ENCODE data around the gene RAB38.

Gene RAB38

DNA sequence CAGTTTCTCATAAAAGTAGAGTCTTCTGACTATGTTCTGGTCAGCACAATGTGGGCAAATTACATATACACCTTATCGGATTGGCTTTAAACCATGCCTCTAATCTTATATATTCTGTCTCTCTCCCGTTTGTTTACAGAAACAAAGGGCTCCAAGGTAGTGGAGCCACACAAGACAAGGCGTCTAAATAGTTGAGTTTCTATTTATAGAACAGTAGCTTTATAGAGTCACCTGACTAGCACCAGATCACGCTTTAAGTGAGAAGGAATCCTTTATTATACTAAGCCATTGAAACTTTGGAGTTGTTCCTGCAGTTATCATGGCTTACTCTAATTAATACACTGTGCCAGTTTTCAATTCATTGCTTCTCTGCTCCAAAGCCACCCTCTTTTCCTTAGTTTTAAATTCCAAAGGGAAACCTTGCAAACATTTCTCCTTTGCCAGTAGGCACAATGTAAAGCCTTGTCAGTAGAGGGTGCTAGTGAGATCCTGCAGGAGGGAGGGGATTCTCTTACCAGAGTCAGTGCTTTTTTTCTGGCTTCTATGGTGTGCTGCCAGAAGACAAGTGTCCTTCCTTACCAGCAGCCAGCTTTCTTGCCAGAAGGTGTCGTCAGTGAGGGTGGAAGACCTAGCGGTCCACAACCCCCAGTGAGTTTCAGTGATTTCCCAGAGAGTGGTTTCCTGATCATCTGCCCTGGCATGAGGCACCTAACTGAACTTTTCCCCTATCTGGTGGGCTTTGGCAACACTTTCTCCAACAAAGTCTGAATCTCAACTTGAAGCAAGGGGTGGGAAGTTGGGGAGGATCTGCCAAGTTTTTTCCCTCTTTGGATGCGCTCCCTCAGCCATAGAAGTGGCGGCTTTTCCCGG lies 71.7 kb downstream of the RAB38 start:
- Histone ChIP-seq H3K9me3 (ENCODE audit: control insufficient read depth, insufficient read depth, low read depth, low read length) (no peaks in the 10 kb centered on the region), H3K4me3 (ENCODE audit: low read depth, low read length) (no peak overlapping the region), H3K27ac (ENCODE audit: extremely low read depth, low read depth, low read length) (no peak overlapping the region), H3K4me1 (ENCODE audit: control insufficient read depth, insufficient read depth, low read length) (no peaks in the 10 kb centered on the region), H3K36me3 (ENCODE audit: control insufficient read depth in 2 of 2, insufficient read depth in 1 of 2, low read length in 2 of 2) (no peaks in the 10 kb centered on the region)
- ChIA-PET CTCF (interaction anchor here (0.5 to 1.6 kb wide), 13 partner anchors 19 to 549 kb away, joined by 3 to 6 read pairs (median 4); no protein-coding TSS in a partner anchor), POLR2A (no interaction called here)
- TF ChIP-seq ZNF416 (tag by site-specific recombination; IDR thresholded peaks at IDR 0.05) (no peak), ZNF654 (tag by site-specific recombination; IDR thresholded peaks at IDR 0.05; ENCODE audit: low read depth) (peak; percentile 56), ZNF600 (tag by site-specific recombination; IDR thresholded peaks at IDR 0.05) (peak; percentile 55), ZNF362 (tag by site-specific recombination; IDR thresholded peaks at IDR 0.05) (peak; percentile 48; the same call in 1 of the 2 replicates), MZF1 (tag by site-specific recombination; IDR thresholded peaks at IDR 0.05; ENCODE audit: borderline replicate concordance) (0 out of 2 replicates have a peak, but pooled peaks have one; percentile 47), SETDB1 (IDR thresholded peaks at IDR 0.05; ENCODE audit: insufficient read length, low read length) (peak; percentile 57), ZNF777 (tag by site-specific recombination; IDR thresholded peaks at IDR 0.05; ENCODE audit: borderline replicate concordance) (no peak), ZNF660 (tag by site-specific recombination; IDR thresholded peaks at IDR 0.05) (0 out of 2 replicates have a peak, but pooled peaks have one; percentile 52), PRDM1 (tag by site-specific recombination; IDR thresholded peaks at IDR 0.05) (peak; percentile 52; the same call in 1 of the 2 replicates)
- TF ChIP-seq, protein P1, sequence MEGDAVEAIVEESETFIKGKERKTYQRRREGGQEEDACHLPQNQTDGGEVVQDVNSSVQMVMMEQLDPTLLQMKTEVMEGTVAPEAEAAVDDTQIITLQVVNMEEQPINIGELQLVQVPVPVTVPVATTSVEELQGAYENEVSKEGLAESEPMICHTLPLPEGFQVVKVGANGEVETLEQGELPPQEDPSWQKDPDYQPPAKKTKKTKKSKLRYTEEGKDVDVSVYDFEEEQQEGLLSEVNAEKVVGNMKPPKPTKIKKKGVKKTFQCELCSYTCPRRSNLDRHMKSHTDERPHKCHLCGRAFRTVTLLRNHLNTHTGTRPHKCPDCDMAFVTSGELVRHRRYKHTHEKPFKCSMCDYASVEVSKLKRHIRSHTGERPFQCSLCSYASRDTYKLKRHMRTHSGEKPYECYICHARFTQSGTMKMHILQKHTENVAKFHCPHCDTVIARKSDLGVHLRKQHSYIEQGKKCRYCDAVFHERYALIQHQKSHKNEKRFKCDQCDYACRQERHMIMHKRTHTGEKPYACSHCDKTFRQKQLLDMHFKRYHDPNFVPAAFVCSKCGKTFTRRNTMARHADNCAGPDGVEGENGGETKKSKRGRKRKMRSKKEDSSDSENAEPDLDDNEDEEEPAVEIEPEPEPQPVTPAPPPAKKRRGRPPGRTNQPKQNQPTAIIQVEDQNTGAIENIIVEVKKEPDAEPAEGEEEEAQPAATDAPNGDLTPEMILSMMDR (tag by site-specific recombination; IDR thresholded peaks at IDR 0.05): peak; percentile 51

DNA sequence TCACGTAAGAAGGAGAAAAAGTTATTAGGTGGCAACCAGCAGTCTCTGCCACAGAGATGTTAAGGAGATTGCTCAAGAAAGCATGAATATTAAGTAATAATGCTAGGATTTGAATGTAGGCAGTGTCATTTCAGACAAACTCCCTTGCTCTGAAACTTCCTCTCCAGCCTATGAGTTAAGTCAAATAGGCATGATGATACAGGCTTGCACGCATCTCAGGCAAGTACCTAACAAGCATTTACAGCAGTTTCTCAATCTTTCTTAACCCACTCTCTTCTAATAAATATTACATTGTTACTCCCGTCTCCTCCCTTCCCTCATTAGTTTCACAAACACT lies 72.7 kb downstream of the RAB38 start:
- Histone ChIP-seq H3K4me1 (ENCODE audit: control insufficient read depth, insufficient read depth, low read length) (no peaks in the 10 kb centered on the region), H3K9me3 (ENCODE audit: control insufficient read depth, insufficient read depth, low read depth, low read length) (no peaks in the 10 kb centered on the region), H3K27ac (ENCODE audit: extremely low read depth, low read depth, low read length) (no peak overlapping the region), H3K4me3 (ENCODE audit: low read depth, low read length) (no peak overlapping the region), H3K36me3 (ENCODE audit: control insufficient read depth in 2 of 2, insufficient read depth in 1 of 2, low read length in 2 of 2) (no peaks in the 10 kb centered on the region)
- ChIA-PET CTCF (interaction anchor here (0.5 to 0.8 kb wide), 2 partner anchors 14 to 79 kb away, joined by 3 read pairs; no protein-coding TSS in a partner anchor), POLR2A (no interaction called here)
- TF ChIP-seq ZSCAN23 (tag by site-specific recombination; IDR thresholded peaks at IDR 0.05) (no peak), ZNF621 (tag by site-specific recombination; IDR thresholded peaks at IDR 0.05) (no peak), ZNF596 (tag by site-specific recombination; IDR thresholded peaks at IDR 0.05) (no peak), ZNF114 (tag by site-specific recombination; IDR thresholded peaks at IDR 0.05) (no peak), YY1 (tag by site-specific recombination; IDR thresholded peaks at IDR 0.05) (no peak), ZNF274 (IDR thresholded peaks at IDR 0.05; ENCODE audit: low read length) (no peak), ZNF274 (tag by site-specific recombination; IDR thresholded peaks at IDR 0.05; ENCODE audit: borderline replicate concordance) (no peak), IKZF3 (tag by site-specific recombination; IDR thresholded peaks at IDR 0.05) (no peak)

All from HEK293 (cell line).